ENCODE results near the gene SORCS3. TPM values are rescaled to one million over a fixed set of nuclear protein-coding genes. Genes with fewer than 3 reads are reported as not detected.

The SORCS3 gene
- total RNA-seq, 1 experiment from 2014 or later, result not detected

DNA sequence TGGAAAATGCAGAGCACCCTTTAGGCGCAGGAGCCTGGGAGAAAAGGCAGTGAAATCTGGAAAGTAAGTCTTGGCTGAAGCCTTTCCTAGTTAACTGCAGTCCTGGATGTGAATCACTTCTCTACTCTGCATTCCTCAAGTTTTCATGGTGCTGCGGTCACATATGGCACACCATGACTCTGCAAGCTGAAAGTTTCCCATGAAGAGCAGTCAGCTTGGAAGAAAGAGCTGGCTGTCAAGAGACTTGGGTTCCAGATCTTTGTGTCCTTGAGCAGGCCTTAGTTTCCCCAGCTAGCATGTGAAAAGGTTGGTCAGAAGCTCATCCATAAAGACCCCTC, 548.3 kb downstream of the SORCS3 start:
- intact Hi-C loops (cut with micrococcal nuclease), result no loop called here
- DNase-seq, result no peak
- Histone ChIP-seq H3K36me3 (ENCODE audit: low read depth, low read length) (no peaks in the 10 kb centered on the region), H3K4me2 (ENCODE audit: low read length) (no peak overlapping the region), H3K9me2 (replicated peaks; ENCODE audit: low read length) (no peaks in the 10 kb centered on the region), H4K20me1 (ENCODE audit: low read length) (no peaks in the 10 kb centered on the region), H3K9ac (ENCODE audit: low read length) (no peak overlapping the region), H3K79me2 (ENCODE audit: low read length) (no peaks in the 10 kb centered on the region), H3K4me3 (ENCODE audit: low read length) (no peak overlapping the region), H2AFZ (ENCODE audit: low read length) (no peak overlapping the region), H3K4me1 (ENCODE audit: insufficient read depth, low read length) (no peaks in the 10 kb centered on the region), H3F3A (ENCODE audit: low read length, unreplicated experiment) (no peaks in the 10 kb centered on the region), H3K9me3 (ENCODE audit: low read length) (no peaks in the 10 kb centered on the region), H3K27ac (ENCODE audit: low read length) (no peak overlapping the region), H3K27me3 (ENCODE audit: low read length) (no peaks in the 10 kb centered on the region)
- TF ChIP-seq EZH2phosphoT487 (IDR thresholded peaks at IDR 0.05; ENCODE audit: borderline replicate concordance, low read length), result no peak
- POLR2A ChIA-PET (ENCODE audit: unreplicated experiment), result no interaction called here
- no TSS peak for BruUV-seq (replicated peaks)
- no peak for ATAC-seq
- CTCF ChIA-PET, result no interaction called here

GRCh38 chr10:105192146-105192545, 551.1 kb downstream of the SORCS3 start:
- Histone ChIP-seq H3K4me2 (ENCODE audit: low read length) (no peak overlapping the region), H3K9me2 (replicated peaks; ENCODE audit: low read length) (no peaks in the 10 kb centered on the region), H3K79me2 (ENCODE audit: low read length) (no peaks in the 10 kb centered on the region), H3F3A (ENCODE audit: low read length, unreplicated experiment) (no peaks in the 10 kb centered on the region), H3K4me3 (ENCODE audit: low read length) (no peak overlapping the region), H4K20me1 (ENCODE audit: low read length) (no peaks in the 10 kb centered on the region), H2AFZ (ENCODE audit: low read length) (no peak overlapping the region), H3K27me3 (ENCODE audit: low read length) (no peaks in the 10 kb centered on the region), H3K4me1 (ENCODE audit: insufficient read depth, low read length) (no peaks in the 10 kb centered on the region), H3K9me3 (ENCODE audit: low read length) (no peaks in the 10 kb centered on the region), H3K27ac (ENCODE audit: low read length) (no peak overlapping the region), H3K9ac (ENCODE audit: low read length) (no peak overlapping the region), H3K36me3 (ENCODE audit: low read depth, low read length) (no peaks in the 10 kb centered on the region)
- no peak for DNase-seq
- ATAC-seq, result no peak
- intact Hi-C loops (cut with micrococcal nuclease), result no loop called here
- TF ChIP-seq EZH2phosphoT487 (IDR thresholded peaks at IDR 0.05; ENCODE audit: borderline replicate concordance, low read length) (no peak), CTCF (conservative IDR thresholded peaks at IDR 0.05; ENCODE audit: low read depth, low read length) (no peak), EZH2 (IDR thresholded peaks at IDR 0.05; ENCODE audit: low read length, unreplicated experiment) (no peak)
- ChIA-PET CTCF (no interaction called here), POLR2A (ENCODE audit: unreplicated experiment) (no interaction called here)
- no TSS peak for BruUV-seq (replicated peaks)

DNA sequence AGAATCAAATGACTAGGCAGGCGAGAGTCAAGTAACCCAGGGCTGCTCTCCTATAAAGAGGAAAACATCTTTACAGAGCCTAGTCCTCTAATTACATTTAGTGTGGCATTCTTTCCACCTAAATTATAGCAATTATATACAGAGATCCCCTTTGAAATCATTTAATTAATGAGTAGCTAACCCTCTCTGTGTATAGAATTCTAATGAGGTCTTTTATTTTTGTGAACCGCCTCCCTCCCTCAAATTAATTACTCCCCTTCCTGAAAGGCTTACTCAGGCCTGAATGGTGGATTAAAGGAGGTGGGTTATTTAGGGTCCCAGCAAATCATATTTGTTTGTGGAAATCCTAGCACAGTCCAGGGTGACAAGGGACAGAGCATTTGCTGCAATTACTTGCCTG, 551.8 kb downstream of the SORCS3 start:
- CTCF ChIA-PET, result no interaction called here
- intact Hi-C loops (cut with micrococcal nuclease), result no loop called here
- Histone ChIP-seq H3K4me1 (ENCODE audit: insufficient read depth, low read length) (no peaks in the 10 kb centered on the region), H3K9me3 (ENCODE audit: low read length) (no peaks in the 10 kb centered on the region), H3K36me3 (ENCODE audit: low read depth, low read length) (no peaks in the 10 kb centered on the region), H3K4me3 (ENCODE audit: low read length) (no peak overlapping the region), H3K4me2 (ENCODE audit: low read length) (no peak overlapping the region), H4K20me1 (ENCODE audit: low read length) (no peaks in the 10 kb centered on the region), H3K9me2 (replicated peaks; ENCODE audit: low read length) (no peaks in the 10 kb centered on the region), H3K27ac (ENCODE audit: low read length) (no peak overlapping the region), H3F3A (ENCODE audit: low read length, unreplicated experiment) (no peaks in the 10 kb centered on the region), H2AFZ (ENCODE audit: low read length) (no peak overlapping the region), H3K9ac (ENCODE audit: low read length) (no peak overlapping the region), H3K27me3 (ENCODE audit: low read length) (no peaks in the 10 kb centered on the region), H3K79me2 (ENCODE audit: low read length) (no peaks in the 10 kb centered on the region)
- POLR2A ChIA-PET (ENCODE audit: unreplicated experiment), result no interaction called here
- no peak for TF ChIP-seq EZH2 (IDR thresholded peaks at IDR 0.05; ENCODE audit: low read length, unreplicated experiment)
- TF ChIP-seq CTCF (conservative IDR thresholded peaks at IDR 0.05; ENCODE audit: low read depth, low read length), result no peak
- TF ChIP-seq EZH2phosphoT487 (IDR thresholded peaks at IDR 0.05; ENCODE audit: borderline replicate concordance, low read length), result no peak
- DNase-seq (no peak), ATAC-seq (no peak)
- no TSS peak for BruUV-seq (replicated peaks)

Measured in PC-3 (cell line).